Activated naive CD8-positive, alpha-beta T cell treated with anti-CD3 and anti-CD28 coated beads for 36 hours (primary cell): ENCODE data around the gene PRDM16. TPM values are rescaled to one million over a fixed set of nuclear protein-coding genes. Genes with fewer than 3 reads are reported as not detected.

Experiments used
- DNase-seq: peaks from one replicate; pipeline ENCODE4 v3.0.0; 2021
- H3K27ac Mint-ChIP-seq: one replicate; pipeline ENCODE4 v1.8.0; 2022; ENCODE audit warnings: mild to moderate bottlenecking, moderate library complexity, mixed read lengths
- H3K27me3 Mint-ChIP-seq: one replicate; pipeline ENCODE4 v1.8.0; 2022; ENCODE audit warnings: mild to moderate bottlenecking, mixed read lengths
- H3K36me3 Mint-ChIP-seq: one replicate; pipeline ENCODE4 v1.8.0; 2021; ENCODE audit warnings: mild to moderate bottlenecking, mixed read lengths
- H3K4me1 Mint-ChIP-seq: one replicate; pipeline ENCODE4 v1.8.0; 2021; ENCODE audit warnings: mixed read lengths
- H3K4me3 Mint-ChIP-seq: one replicate; pipeline ENCODE4 v1.8.0; 2022; ENCODE audit warnings: mild to moderate bottlenecking, moderate library complexity, mixed read lengths
- H3K9me3 Mint-ChIP-seq: one replicate; pipeline ENCODE4 v1.8.0; 2022; ENCODE audit warnings: mixed read lengths
- total RNA-seq, 2 experiments: library from RNA; stranded (reverse); gene quantifications; one replicate each; pipeline ENCODE4 v1.2.3, GENCODE V29; 2021

Gene PRDM16
- total RNA-seq, 2 experiments from 2014 or later: 0.06 to 0.12 TPM

DNA sequence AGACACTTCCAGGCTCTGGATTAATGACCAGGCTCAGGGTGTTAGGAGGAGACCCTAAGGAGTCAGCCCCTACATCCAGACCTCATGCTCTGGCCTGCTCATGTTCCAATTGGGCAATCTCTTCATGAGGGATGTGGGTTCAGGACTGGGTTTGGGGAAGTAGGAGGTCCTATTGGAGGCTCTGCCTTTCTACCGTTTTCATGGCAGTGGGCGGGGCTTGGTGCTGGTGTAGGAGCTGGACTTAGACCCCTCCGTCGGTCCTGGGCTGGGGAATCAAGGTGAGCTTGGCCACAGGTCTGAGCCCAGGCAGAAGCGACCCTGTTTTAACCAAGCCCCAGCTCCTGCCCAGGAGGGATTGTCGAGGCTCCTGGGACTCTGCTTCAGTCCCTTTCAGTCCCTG lies 123.4 kb downstream of the PRDM16 start:
- Mint-ChIP-seq H3K27me3 (peaks cover 17% of the 10 kb centered on the region), H3K36me3 (no peaks in the 10 kb centered on the region), H3K4me3 (no peak overlapping the region), H3K9me3 (no peaks in the 10 kb centered on the region), H3K27ac (no peak overlapping the region), H3K4me1 (no peaks in the 10 kb centered on the region)
- DNase-seq: no peak

DNA sequence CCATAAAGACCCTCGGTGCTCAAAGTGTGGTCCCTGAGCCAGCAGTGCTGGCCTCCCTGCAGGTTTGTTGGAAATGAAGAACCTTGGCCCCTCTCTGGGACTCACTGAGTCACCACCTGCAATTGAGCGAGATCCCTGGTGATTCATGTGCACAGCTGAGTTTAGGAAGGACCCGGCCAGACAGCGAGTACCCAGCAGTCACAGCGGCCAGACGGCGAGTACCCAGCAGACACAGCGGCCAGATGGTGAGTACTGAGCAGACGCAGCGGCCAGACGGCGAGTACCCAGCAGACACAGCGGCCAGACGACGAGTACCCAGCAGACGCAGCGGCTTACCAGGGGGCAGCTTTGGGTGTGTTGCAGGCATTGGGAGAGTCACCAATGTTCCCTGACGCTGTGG lies 123.8 kb downstream of the PRDM16 start:
- H3K9me3 Mint-ChIP-seq: no peaks in the 10 kb centered on the region
- peaks cover 13% of the 10 kb centered on the region for H3K27me3 Mint-ChIP-seq
- H3K36me3 Mint-ChIP-seq: no peaks in the 10 kb centered on the region
- no peak overlapping the region for H3K27ac Mint-ChIP-seq
- no peak overlapping the region for H3K4me3 Mint-ChIP-seq
- no peaks in the 10 kb centered on the region for H3K4me1 Mint-ChIP-seq
- DNase-seq: no peak

DNA sequence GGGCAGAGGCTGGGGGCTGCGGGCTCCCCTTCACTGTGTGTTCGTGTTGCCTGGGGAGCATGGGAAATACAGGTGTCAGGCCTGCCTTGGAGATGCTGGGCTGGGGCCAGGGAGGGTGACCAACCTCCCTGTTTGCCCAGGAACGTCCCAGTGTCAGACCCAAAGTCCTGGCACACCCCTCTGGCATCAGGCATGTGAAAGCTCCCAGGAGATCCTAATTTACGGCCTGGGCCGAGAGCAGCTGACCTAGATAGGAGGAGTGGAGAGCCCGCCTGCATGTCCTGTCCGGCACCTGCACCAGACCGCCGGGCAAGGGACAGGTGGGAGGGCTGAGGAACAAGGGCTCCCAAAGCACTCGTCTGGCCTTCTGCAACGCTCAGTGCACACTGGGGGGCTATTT lies 124.8 kb downstream of the PRDM16 start:
- no peak overlapping the region for H3K4me3 Mint-ChIP-seq
- no peaks in the 10 kb centered on the region for H3K4me1 Mint-ChIP-seq
- DNase-seq: no peak

DNA sequence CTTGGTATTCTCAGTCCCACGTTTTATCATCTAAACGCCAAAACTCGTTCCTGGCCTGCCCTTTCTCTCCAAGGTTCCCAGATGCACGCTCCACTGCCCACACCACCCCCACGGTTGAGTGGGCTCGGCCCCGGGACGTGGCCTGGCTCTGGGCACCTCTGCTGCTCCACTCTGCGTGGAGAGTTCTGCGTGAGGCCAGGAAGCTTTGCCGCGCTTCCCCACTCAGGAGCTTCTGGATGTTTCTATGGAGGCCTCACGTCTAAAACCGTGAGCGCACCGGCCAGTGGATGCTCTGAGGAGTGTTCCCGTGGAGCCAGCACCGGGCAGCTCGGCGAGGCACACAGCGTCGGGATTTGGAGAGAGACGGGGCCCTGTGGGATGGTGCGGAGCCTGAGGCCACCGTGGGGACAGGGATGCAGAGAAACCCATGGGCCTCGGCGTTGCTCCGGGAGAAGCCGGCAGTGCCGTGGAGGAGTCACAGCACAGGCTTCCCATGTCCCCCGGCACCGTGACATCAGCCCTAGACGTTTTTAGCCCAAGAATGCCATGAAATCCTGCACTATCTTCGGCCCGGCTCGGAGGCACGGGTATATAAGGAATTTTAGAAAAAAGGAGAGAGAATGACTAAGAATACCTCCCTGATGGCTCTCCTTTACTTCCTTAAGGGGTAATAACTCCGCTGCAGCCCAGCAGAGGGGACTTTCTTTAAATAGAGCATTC lies 125.9 kb downstream of the PRDM16 start:
- H3K27me3 Mint-ChIP-seq: no peaks in the 10 kb centered on the region
- no peaks in the 10 kb centered on the region for H3K9me3 Mint-ChIP-seq
- no peak overlapping the region for H3K27ac Mint-ChIP-seq
- H3K4me3 Mint-ChIP-seq: no peak overlapping the region
- no peaks in the 10 kb centered on the region for H3K4me1 Mint-ChIP-seq
- DNase-seq: no peak
- H3K36me3 Mint-ChIP-seq: no peaks in the 10 kb centered on the region

More for the DNA sequence above, 124.8 kb downstream of the PRDM16 start:
- H3K36me3 Mint-ChIP-seq: no peaks in the 10 kb centered on the region
- no peak overlapping the region for H3K27ac Mint-ChIP-seq
- H3K9me3 Mint-ChIP-seq: no peaks in the 10 kb centered on the region
- H3K27me3 Mint-ChIP-seq: peaks cover 3% of the 10 kb centered on the region

DNA sequence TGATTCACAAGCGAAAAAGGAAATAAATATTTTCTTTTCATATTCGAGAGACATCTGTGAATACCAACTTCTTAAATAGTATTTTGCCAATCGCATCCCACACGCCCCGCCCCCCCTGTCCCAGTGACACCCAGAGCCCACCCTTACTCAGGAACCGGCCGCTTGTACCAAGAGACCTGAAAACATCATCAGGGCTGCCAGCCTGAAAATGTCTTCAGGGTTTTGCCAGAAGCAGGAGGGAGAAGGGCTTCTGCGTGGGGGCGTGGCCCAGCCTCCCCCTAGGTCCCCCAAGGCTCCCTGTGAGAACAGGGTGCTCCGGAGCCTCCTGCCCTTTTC lies 126.4 kb downstream of the PRDM16 start:
- H3K4me1 Mint-ChIP-seq: no peaks in the 10 kb centered on the region
- H3K36me3 Mint-ChIP-seq: no peaks in the 10 kb centered on the region
- H3K27me3 Mint-ChIP-seq: no peaks in the 10 kb centered on the region
- no peak overlapping the region for H3K4me3 Mint-ChIP-seq
- H3K27ac Mint-ChIP-seq: no peak overlapping the region
- no peak for DNase-seq
- no peaks in the 10 kb centered on the region for H3K9me3 Mint-ChIP-seq

DNA sequence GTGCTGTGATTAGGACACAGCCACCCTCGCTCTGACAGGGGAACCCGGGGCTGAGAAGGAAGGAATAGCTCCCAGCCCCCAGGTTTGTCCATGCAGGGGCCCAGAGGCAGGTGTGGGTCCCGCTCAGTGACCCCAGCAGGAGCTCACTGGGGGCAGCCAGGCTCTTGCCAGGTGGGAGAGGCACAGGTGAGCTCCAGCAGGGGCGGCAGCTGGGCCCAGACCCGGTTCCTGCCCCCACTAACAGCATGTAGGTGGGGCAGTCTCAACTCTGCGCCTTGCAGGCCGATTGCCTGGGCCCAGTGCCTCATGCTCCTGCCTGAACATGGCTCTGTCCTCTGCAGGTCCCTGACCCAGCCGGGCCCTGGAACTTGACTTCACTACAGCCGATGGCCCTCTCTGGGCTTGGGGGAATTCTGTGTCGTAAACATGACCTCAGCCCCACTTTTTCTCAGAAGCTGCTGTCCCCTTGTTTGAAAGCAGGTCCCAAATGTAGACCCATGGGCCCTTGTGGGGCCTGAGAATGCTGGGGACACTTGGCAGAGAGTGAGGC lies 127.0 kb downstream of the PRDM16 start:
- H3K27ac Mint-ChIP-seq: no peak overlapping the region
- H3K4me1 Mint-ChIP-seq: no peaks in the 10 kb centered on the region
- no peak overlapping the region for H3K4me3 Mint-ChIP-seq
- DNase-seq: no peak
- H3K27me3 Mint-ChIP-seq: no peaks in the 10 kb centered on the region
- H3K36me3 Mint-ChIP-seq: no peaks in the 10 kb centered on the region
- H3K9me3 Mint-ChIP-seq: no peaks in the 10 kb centered on the region

GRCh38 chr1:3196577-3197245 lies 127.7 kb downstream of the PRDM16 start:
- Mint-ChIP-seq H3K27ac (no peak overlapping the region), H3K27me3 (no peaks in the 10 kb centered on the region), H3K4me1 (no peaks in the 10 kb centered on the region), H3K9me3 (no peaks in the 10 kb centered on the region), H3K4me3 (no peak overlapping the region), H3K36me3 (no peaks in the 10 kb centered on the region)
- DNase-seq: no peak

DNA sequence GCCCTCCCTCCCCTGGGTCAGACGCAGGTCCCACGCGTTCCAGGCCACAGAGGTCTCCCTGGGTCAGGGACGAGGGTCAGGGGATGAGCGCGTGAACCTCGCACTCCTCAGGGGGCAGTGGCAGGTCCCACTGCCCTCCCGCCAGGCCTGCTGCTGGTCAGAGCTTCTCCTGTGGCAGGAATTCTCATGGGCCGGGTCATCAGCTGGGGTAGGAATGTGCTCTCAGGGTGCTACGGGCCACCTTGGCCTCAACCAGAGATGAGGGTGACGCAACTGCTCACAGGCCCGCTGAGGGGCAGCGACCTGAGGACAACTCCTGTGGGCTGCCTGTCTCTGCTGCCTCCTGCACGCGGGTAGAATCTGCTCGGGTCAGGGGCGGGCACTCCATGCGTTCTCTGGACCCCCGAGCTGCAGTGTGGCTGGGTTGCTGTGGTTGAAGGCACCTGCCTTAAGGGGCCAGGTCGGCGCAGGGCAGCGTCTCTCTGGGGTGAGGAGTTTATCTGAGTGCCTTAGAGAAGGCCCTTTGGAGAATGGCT lies 128.8 kb downstream of the PRDM16 start:
- Mint-ChIP-seq H3K9me3 (no peaks in the 10 kb centered on the region), H3K4me3 (no peak overlapping the region), H3K36me3 (no peaks in the 10 kb centered on the region), H3K27ac (no peak overlapping the region), H3K27me3 (no peaks in the 10 kb centered on the region), H3K4me1 (no peaks in the 10 kb centered on the region)
- no peak for DNase-seq

GRCh38 chr1:3198371-3199271 lies 129.6 kb downstream of the PRDM16 start:
- H3K27me3 Mint-ChIP-seq: no peaks in the 10 kb centered on the region
- no peak overlapping the region for H3K4me3 Mint-ChIP-seq
- no peaks in the 10 kb centered on the region for H3K36me3 Mint-ChIP-seq
- no peaks in the 10 kb centered on the region for H3K9me3 Mint-ChIP-seq
- DNase-seq: no peak
- H3K27ac Mint-ChIP-seq: no peak overlapping the region
- H3K4me1 Mint-ChIP-seq: no peaks in the 10 kb centered on the region

- no peak overlapping the region for H3K4me3 Mint-ChIP-seq
- H3K27me3 Mint-ChIP-seq: no peaks in the 10 kb centered on the region
- H3K9me3 Mint-ChIP-seq: no peaks in the 10 kb centered on the region
Measured at GRCh38 chr1:3204725-3205124, 135.7 kb downstream of the PRDM16 start.

DNA sequence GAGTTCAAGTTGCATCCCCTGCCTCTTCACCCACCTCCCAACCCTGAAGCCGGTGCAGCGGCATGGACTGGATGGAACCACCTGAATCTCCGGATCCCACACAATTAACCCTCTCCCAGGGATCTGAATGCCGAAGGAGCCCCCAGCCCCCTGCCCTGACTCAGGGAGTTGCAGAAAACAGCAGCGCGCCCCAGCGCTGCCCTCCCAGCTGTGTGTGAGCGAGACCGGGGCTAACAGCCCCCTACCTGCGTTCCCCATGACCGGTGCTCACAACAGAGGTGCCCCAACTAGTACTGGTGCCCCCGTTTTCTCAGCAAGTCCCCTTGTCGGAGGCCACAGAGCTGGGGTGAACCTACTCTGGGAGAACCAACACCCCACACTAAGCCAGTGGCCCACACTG lies 136.8 kb downstream of the PRDM16 start:
- H3K4me1 Mint-ChIP-seq: no peaks in the 10 kb centered on the region
- no peaks in the 10 kb centered on the region for H3K36me3 Mint-ChIP-seq
- no peak for DNase-seq
- no peak overlapping the region for H3K4me3 Mint-ChIP-seq
- no peak overlapping the region for H3K27ac Mint-ChIP-seq
- H3K27me3 Mint-ChIP-seq: no peaks in the 10 kb centered on the region
- H3K9me3 Mint-ChIP-seq: no peaks in the 10 kb centered on the region

More at GRCh38 chr1:3204725-3205124, 135.7 kb downstream of the PRDM16 start:
- no peak for DNase-seq
- no peaks in the 10 kb centered on the region for H3K36me3 Mint-ChIP-seq
- H3K27ac Mint-ChIP-seq: no peak overlapping the region
- no peaks in the 10 kb centered on the region for H3K4me1 Mint-ChIP-seq

- H3K4me3 Mint-ChIP-seq: no peak overlapping the region
- no peaks in the 10 kb centered on the region for H3K4me1 Mint-ChIP-seq
- no peaks in the 10 kb centered on the region for H3K9me3 Mint-ChIP-seq
- H3K27ac Mint-ChIP-seq: no peak overlapping the region
- no peak for DNase-seq
- no peaks in the 10 kb centered on the region for H3K36me3 Mint-ChIP-seq
- no peaks in the 10 kb centered on the region for H3K27me3 Mint-ChIP-seq
Measured at GRCh38 chr1:3206696-3207095, 137.7 kb downstream of the PRDM16 start.

- H3K4me3 Mint-ChIP-seq: no peak overlapping the region
- no peaks in the 10 kb centered on the region for H3K27me3 Mint-ChIP-seq
- H3K9me3 Mint-ChIP-seq: no peaks in the 10 kb centered on the region
- no peak overlapping the region for H3K27ac Mint-ChIP-seq
- no peak for DNase-seq
- H3K4me1 Mint-ChIP-seq: no peaks in the 10 kb centered on the region
- H3K36me3 Mint-ChIP-seq: no peaks in the 10 kb centered on the region
Measured at GRCh38 chr1:3207217-3207848, 138.3 kb downstream of the PRDM16 start.

- Mint-ChIP-seq H3K4me3 (no peak overlapping the region), H3K36me3 (no peaks in the 10 kb centered on the region), H3K4me1 (no peaks in the 10 kb centered on the region), H3K27me3 (no peaks in the 10 kb centered on the region), H3K27ac (no peak overlapping the region), H3K9me3 (no peaks in the 10 kb centered on the region)
- no peak for DNase-seq
Measured at GRCh38 chr1:3208819-3209200, 139.8 kb downstream of the PRDM16 start.

GRCh38 chr1:3209201-3209600 lies 140.2 kb downstream of the PRDM16 start:
- Mint-ChIP-seq H3K4me1 (no peaks in the 10 kb centered on the region), H3K27me3 (no peaks in the 10 kb centered on the region), H3K27ac (no peak overlapping the region), H3K4me3 (no peak overlapping the region), H3K36me3 (no peaks in the 10 kb centered on the region), H3K9me3 (no peaks in the 10 kb centered on the region)
- DNase-seq: no peak
